ENCODE measurements around the gene NRXN2.

- TF ChIP-seq, protein P1, sequence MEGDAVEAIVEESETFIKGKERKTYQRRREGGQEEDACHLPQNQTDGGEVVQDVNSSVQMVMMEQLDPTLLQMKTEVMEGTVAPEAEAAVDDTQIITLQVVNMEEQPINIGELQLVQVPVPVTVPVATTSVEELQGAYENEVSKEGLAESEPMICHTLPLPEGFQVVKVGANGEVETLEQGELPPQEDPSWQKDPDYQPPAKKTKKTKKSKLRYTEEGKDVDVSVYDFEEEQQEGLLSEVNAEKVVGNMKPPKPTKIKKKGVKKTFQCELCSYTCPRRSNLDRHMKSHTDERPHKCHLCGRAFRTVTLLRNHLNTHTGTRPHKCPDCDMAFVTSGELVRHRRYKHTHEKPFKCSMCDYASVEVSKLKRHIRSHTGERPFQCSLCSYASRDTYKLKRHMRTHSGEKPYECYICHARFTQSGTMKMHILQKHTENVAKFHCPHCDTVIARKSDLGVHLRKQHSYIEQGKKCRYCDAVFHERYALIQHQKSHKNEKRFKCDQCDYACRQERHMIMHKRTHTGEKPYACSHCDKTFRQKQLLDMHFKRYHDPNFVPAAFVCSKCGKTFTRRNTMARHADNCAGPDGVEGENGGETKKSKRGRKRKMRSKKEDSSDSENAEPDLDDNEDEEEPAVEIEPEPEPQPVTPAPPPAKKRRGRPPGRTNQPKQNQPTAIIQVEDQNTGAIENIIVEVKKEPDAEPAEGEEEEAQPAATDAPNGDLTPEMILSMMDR (IDR thresholded peaks at IDR 0.05; ENCODE audit: extremely low read depth in 1 of 2, insufficient read depth in 1 of 2, low read depth in 1 of 2, low read length in 2 of 2): no peak
- no peak for TF ChIP-seq POLR2A (IDR thresholded peaks at IDR 0.05; ENCODE audit: low read depth, low read length)
- TF ChIP-seq POLR2AphosphoS5 (IDR thresholded peaks at IDR 0.05; ENCODE audit: insufficient read depth, low read depth, low read length): no peak
- TF ChIP-seq, protein P2, sequence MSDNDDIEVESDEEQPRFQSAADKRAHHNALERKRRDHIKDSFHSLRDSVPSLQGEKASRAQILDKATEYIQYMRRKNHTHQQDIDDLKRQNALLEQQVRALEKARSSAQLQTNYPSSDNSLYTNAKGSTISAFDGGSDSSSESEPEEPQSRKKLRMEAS (IDR thresholded peaks at IDR 0.05; ENCODE audit: insufficient read depth, insufficient read length): no peak
- TF ChIP-seq EZH2 (IDR thresholded peaks at IDR 0.05; ENCODE audit: borderline replicate concordance, low read depth, low read length, severe bottlenecking): no peak
- TF ChIP-seq FOS (IDR thresholded peaks at IDR 0.05; ENCODE audit: borderline replicate concordance, insufficient read depth, low read length): no peak
These were observed 25.2 kb downstream of the NRXN2 start for GRCh38 chr11:64697663-64698375.

Measured in endothelial cell of umbilical vein (primary cell).